GM19238 (cell line): ENCODE measurements around the gene ANKRD11.
"Not testable (repeated sequence)": the region's sequence is repeated elsewhere in the genome, so short reads cannot be mapped to it uniquely, and the experiment has no call there.

Experiments used
- DNase-seq: peaks from one replicate; pipeline ENCODE4 v3.0.0; 2011; ENCODE audit warnings: low spot score; ENCODE audit not compliant: insufficient read length

ANKRD11 gene

DNA sequence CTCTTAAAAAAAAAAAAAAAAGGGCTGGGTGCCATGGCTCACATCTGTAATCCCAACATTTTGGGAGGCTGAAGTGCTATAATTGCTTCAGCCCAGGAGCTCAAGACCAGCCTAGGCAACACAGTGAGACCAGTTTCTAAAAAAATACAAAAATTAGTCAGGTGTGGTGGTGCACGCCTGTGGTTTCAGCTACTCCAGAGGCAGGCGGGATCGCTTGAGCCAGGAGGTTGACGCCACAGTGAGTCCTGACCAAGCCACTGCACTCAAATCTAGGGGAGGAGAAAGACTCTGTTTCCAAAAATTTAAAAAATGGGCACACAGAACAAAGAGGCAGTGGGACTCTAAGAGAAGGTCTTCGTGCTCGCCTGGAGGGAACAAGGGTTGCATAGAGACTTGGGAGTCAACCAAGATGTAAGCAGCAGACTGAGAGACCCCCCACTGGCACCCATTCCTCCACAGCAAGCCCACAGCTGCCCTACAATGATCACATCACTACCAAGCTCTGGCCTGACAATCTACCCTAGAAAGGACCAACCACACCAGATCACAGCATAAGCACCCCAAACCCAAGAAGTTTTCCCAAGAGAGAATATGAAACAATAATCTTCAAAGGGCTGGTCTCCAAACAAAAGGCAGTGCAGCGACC lies 121.6 kb downstream of the ANKRD11 start:
- no peak for DNase-seq

GRCh38 chr16:89367538-89367915 lies 122.8 kb downstream of the ANKRD11 start:
- DNase-seq: no peak

GRCh38 chr16:89366561-89367537 lies 123.5 kb downstream of the ANKRD11 start:
- no peak for DNase-seq

DNA sequence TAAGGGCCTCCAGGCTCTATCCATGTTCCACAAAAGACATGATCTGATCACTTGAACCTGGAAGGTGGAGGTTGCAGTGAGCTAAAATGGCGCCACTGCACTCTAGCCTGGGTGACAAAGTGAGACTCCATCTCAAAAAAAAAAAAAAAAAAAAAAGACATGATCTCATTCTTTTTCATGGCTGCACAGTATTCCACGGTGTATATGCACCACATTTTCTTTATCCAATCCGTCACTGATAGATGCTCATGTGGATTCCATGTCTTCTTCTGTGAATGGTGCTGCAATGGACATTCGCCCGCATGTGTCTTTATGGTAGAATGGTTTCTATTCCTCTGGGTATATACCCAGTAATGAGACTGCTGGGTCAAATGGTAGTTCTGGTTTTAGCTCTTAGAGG lies 124.4 kb downstream of the ANKRD11 start:
- no peak for DNase-seq

GRCh38 chr16:89365044-89365467 lies 125.3 kb downstream of the ANKRD11 start:
- DNase-seq: no peak

DNA sequence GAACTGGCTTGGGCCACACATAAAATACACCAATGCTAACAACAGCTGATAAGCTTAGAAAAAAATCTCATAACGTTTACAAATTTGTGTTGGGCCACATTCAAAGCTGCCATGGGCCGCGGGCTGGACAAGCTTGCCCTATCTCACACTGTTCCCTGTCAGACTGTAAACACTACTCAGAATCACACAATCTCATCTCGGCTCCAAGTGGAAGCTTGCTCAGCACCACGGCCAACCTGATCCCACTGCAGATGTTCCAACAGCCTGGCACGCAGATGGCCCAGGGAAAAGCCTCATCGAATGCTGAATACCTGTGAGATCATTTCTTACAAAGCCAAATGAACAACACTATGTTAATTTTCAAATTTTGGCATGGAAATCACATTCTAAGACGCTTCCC lies 125.8 kb downstream of the ANKRD11 start:
- no peak for DNase-seq

DNA sequence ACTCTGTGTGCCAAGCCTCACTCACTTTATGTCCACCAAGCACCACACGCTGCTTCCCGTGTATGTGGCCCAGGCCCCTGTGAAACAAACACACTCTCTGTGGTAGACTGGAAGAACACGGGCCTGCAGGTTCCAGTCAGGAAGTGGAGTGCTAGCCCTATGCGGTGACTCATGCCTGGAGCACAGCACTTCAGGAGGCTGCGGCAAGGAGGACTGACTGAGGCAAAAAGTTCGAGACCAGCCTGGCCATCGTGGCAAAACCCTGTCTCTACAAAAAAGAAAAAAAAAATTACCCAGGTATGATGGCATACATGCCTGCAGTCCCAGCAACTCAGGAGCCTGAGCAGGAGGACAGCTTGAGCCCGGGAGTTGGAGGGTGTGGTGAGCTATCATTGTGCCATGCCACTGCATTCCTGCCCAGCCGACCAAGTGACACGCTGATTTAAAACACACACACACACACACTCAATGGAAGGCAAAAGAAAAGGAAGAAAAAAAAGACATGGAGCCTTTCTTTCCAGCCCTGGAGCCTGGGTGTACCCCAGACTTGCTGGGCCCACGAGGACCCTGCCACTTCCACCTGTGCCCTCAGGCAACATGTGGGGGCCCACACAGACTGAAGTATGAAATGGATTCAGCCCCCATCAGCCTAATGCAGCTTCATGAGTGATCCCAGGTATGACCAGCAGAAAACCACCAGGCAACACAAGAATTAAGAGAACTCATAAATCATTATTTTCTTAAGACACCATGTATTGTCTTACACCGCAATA lies 126.6 kb downstream of the ANKRD11 start:
- no peak for DNase-seq

- DNase-seq: not testable (repeated sequence)
Measured at GRCh38 chr16:89362540-89363223, 127.7 kb downstream of the ANKRD11 start.

- DNase-seq: peak; percentile 54
Measured at GRCh38 chr16:89361751-89362539, 128.4 kb downstream of the ANKRD11 start.

GRCh38 chr16:89360760-89361435 lies 129.5 kb downstream of the ANKRD11 start:
- DNase-seq: peak; percentile 72

GRCh38 chr16:89359264-89360147 lies 130.9 kb downstream of the ANKRD11 start:
- DNase-seq: no peak

- DNase-seq: no peak
Measured at GRCh38 chr16:89358030-89359005, 132.0 kb downstream of the ANKRD11 start.

GRCh38 chr16:89357055-89357816 lies 133.1 kb downstream of the ANKRD11 start:
- DNase-seq: no peak

GRCh38 chr16:89355686-89356085 lies 134.7 kb downstream of the ANKRD11 start:
- DNase-seq: no peak

DNA sequence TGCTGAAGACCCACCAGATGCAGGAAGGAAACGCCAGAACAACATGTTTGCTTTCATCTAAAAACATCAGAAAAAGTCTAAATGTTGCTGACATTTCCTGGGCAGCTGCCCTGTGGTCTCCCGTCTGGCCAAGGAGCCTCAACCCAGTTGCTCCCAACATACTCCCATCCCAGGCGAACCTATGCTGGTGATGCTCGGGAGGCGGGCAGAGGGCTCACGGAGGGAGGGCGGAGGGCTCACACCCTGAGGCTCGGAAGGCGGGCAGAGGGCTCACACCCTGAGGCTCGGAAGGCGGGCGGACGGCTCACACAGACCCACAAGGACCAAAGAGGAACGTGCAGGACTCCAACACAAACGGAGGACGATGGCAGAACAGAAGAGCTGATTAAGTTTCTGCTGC lies 135.4 kb downstream of the ANKRD11 start:
- DNase-seq: no peak

DNA sequence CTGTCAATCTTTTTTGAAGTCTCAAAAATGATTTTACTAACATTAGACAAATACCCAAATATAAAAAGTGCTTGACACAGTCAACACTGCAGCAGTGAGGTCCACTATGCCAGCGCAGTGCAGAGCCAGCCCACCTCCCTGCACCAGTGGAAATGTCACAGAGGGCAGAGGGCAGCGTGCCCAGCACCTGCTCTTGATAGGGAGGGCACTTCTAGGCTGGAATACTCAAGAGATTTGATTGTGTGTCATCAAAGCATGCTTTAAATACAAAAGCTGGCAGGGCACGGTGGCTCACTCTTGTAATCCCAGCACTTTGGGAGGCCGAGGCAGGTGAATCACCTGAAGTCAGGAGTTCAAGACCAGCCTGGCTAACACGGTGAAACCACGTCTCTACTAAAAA lies 136.0 kb downstream of the ANKRD11 start:
- DNase-seq: no peak
